ENCODE data around the gene ZNF639.
"Not testable (repeated sequence)": the region's sequence is repeated elsewhere in the genome, so short reads cannot be mapped to it uniquely, and the experiment has no call there.

ZNF639 gene

DNA sequence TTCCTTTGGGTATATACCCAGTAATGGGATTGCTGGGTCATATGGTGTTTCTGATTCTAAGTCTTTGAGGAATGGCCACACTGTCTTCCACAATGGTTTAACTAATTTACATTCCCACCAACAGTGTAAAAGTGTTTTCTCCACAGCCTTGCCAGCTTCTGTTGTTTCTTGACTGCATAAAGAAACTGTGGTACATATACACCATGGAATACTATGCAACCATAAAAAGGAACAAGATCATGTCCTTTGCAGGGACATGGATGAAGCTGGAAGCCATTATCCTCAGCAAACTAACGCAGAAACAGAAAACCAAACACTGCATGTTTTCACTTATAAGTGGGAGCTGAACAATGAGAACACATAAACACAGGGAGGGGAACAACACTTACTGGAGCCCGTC is 15.5 kb upstream of the ZNF639 start:
- in situ Hi-C loops (cut with MboI; ENCODE audit: low pct_unique_long_range_greater_than_20kb, low sequenced_read_pairs): loop anchor here (25.0 kb wide), 3 partner anchors 170 to 870 kb away; partner anchors contain the start of gene PIK3CA
- not testable (repeated sequence) for DNase-seq

DNA sequence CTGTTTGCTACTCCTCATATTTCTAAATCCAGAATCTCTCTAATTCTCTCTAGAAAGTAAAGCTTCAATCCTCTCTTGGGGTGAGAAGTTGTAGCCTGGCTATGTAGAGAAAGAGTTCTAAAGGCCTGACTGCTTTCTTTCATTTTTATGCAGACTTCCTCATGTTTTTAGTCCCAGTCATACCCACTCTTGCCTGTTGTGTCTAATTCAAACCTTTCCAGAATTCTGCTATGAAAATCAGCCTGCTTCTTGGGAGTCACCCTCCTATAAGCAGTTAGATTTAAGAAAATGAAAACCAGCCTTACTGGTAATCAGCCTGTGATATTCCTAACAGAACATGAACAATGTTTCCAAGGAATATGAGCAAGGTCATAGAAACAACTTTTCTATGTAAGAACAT is 14.8 kb upstream of the ZNF639 start:
- in situ Hi-C loops (cut with MboI; ENCODE audit: low pct_unique_long_range_greater_than_20kb, low sequenced_read_pairs): loop anchor here (25.0 kb wide), 3 partner anchors 171 to 871 kb away; partner anchors contain the start of gene PIK3CA
- no peak for DNase-seq

DNA sequence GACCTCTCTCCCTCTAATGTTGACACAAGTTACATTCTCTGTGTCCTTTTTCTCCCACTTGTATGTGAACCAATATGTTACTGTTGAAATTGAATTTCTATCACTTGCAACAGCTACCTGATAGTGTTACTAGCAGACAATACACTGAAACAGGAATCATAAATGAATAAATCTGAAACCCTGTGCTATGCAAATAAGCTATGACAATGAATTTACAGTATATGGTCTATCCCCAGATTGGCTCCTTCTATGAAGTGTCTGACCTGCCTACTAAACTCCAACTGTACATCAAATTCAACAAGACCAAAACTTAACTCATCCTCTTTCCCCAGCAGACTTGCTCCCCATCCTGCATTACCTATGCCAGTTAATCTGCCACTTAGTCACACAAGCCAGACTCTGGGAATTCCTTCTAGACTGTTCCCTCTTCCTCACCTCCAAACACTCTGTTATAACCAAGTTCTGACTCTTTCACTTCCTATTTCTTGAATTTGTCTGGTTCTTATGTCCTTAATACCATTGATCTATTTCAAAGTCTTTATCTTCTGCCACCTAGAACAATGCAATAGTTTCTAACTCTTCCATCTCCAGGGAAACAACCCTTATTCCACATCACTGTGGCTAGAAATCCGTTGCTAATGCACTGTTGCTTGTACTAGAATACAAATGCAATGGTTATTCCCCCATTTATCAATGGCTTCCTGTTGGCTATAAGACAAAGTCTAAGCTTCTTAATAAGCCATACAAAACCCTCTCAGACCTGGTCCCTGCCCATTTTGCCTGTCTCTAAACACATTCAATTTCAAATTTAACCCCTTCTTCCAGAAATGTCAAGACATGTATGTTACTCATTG is 13.4 kb upstream of the ZNF639 start:
- in situ Hi-C loops (cut with MboI; ENCODE audit: low pct_unique_long_range_greater_than_20kb, low sequenced_read_pairs): loop anchor here (25.0 kb wide), 3 partner anchors 172 to 872 kb away; partner anchors contain the start of gene PIK3CA

DNA sequence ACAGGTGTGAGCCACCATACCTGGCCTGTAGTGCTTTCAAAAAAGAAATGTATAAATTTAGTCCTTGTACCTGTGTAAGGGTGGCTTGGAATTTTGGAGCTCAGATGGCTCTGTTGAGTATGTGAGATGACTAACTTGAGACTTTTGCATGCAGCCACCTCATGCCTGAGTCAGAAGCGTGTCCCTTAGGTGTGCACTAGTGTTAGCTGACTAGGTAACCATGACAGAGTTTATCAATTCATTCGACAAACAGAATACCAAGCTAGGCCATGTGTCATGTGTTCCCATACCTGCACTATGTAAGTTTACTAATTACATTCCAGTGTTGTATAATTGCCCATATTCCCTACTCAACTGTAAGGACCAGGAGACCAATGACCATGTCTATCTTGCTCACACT is 4.0 kb upstream of the ZNF639 start:
- in situ Hi-C loops (cut with MboI; ENCODE audit: low pct_unique_long_range_greater_than_20kb, low sequenced_read_pairs): loop anchor here (25.0 kb wide), 3 partner anchors 182 to 882 kb away; partner anchors contain the start of gene PIK3CA
- no peak for DNase-seq

More for the DNA sequence above, 13.4 kb upstream of the ZNF639 start:
- DNase-seq: no peak

DNA sequence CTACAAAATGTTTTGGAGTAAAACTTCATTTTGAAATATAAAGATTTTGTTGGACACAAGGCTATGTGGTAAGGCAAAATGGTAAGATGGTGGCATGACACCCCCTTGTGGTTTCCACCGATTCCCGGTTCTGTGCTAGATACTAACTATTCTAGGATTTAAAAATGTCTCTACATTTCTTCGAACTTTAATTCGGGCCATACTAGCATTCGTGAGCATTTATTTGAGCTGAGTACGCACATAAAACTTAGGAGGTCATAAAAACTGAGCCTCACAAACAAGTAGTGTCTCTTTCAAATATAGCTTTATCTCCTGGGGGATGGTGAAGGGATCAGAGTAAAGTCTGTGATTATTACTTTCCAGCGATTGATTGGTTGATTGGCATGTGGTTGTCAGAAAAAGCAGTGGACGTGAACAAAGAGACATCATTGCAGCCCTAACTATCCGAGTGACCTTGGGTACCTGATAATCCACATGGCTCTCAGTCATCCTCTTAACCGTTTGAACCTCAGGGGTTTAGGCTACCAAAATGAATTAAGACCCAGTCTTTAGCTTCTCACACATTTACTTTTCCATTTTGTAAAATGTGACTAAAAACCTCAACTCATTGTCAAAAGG is 1.1 kb upstream of the ZNF639 start:
- in situ Hi-C loops (cut with MboI; ENCODE audit: low pct_unique_long_range_greater_than_20kb, low sequenced_read_pairs): loop anchor here (25.0 kb wide), 3 partner anchors 184 to 884 kb away; partner anchors contain the start of gene PIK3CA
- DNase-seq: peak; percentile 57

DNA sequence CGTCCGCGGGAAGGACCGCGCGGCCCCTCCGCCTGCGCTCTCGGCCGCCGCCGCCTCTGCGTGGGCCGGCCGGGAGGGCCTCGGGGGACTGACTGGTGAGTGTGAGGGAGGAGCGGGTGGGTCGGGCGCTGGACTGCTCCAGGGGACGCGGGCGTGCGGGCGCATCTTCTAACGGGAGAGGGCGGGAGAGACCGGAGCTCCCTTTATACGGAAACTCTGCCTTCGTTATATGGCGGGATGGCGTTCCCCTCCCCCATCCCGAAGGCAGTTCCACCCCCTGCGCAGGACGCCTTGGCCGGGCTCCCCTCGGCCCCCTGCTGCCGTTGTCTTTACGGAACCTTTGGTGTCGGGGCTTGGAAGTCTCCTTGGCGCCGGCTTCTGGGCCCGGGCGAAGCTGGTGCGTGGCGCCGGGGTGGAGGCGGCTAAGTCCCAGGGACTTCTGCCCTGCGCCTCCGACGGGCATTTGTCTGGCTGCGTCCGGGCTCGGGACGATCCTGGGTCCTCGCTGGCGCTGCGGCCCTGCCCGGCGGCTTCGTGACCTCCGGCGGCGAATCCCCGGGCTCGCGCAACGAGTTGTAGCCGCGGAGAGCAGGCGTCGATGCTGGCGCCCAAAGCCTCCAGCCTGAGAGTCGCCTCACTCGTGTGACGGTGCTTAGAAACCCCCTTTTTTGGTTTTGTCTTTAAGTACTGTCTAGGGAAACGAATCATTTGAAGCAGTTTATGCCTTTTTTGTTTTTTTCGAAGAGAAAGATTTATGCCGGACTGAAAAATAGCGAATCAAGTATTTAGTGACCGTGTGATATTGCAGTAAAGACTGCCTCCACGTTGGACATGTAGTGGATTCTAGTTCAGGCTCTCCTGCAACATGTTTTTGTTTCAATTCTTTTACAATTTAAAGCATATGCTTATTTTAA is 623 bp downstream of the ZNF639 start:
- DNase-seq: peak; percentile 78
- in situ Hi-C loops (cut with MboI; ENCODE audit: low pct_unique_long_range_greater_than_20kb, low sequenced_read_pairs): loop anchor here (25.0 kb wide), 3 partner anchors 186 to 886 kb away; partner anchors contain the start of gene PIK3CA

DNA sequence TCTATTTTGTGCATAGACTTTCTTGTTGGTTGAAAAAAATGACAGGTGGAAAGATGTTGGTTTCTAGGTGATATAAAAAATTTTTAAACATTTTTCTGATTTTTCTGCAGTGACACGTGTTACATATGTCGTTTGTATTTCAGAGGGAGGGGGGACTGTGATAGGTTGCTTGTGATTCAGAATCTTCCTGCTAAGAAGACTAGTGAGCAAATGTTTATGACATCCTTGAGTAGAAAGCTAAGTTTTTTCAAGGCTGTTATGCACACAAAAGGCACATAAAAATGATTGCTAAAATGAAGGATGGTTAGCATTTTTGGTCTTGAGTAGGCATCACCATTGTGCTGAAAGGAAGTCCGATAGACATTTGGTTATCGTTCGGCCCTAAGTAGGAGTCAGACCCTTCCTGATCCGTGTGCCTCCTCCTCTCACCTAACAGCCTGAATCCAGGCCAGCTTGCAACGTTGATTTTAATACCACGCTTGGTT is 1.5 kb downstream of the ZNF639 start:
- DNase-seq: peak; percentile 55
- in situ Hi-C loops (cut with MboI; ENCODE audit: low pct_unique_long_range_greater_than_20kb, low sequenced_read_pairs): loop anchor here (25.0 kb wide), 3 partner anchors 187 to 887 kb away; partner anchors contain the start of gene PIK3CA

DNA sequence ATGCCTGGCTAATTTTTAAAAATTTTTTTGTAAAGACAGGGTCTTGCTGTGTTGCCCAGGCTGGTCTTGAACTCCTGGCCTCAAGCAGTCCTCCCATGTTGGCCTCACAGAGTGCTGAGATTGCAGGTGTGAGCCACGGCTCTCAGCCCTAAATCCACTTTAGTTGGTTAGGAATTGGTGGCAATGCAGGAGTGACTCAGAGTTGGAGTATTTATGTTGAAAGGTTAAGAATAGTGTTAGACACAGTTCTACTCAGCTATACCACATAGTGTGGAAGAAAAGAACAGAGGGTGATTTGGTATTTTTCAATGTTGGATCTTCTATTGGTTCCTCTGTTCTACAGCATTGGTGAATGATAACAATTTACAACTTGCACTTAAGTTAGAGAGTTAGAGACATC is 7.6 kb downstream of the ZNF639 start:
- no peak for DNase-seq
- in situ Hi-C loops (cut with MboI; ENCODE audit: low pct_unique_long_range_greater_than_20kb, low sequenced_read_pairs): loop anchor here (25.0 kb wide), 1 partner anchor 232 kb away; the partner anchor contains the start of gene ACTL6A

DNA sequence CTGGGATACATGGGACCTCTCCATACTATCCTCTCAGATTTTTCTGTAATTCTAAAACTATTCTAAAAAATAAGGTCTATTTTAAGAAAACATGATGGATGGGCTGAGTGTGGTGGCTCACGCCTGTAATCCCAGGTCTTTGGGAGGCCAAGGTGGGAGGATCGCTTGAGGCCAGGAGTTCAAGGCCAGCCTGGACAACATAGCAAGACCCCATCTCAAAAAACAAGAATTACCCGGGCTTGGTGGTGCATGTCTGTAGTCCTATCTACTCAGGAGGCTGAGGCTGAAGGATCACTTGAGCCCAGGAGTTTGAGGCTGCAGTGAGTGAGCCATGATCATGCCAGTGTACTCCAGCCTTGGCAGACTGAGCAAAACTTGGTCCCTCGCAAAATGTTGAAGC is 9.4 kb downstream of the ZNF639 start:
- no peak for DNase-seq
- in situ Hi-C loops (cut with MboI; ENCODE audit: low pct_unique_long_range_greater_than_20kb, low sequenced_read_pairs): loop anchor here (25.0 kb wide), 1 partner anchor 230 kb away; the partner anchor contains the start of gene ACTL6A

DNA sequence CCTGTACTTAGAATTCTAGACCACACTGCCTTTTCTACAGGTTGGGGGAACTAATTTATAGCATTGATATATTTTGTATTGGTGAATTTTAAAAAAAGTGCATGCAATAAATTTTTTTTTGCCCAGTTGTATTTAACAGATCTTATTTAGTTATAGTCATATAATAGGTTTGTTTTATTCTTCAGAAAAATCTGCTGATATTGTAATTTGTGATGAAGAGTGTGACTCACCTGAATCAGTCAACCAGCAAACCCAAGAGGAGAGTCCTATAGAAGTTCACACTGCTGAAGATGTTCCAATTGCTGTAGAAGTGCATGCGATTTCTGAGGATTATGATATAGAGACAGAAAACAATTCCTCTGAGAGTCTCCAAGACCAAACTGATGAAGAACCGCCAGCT is 10.3 kb downstream of the ZNF639 start:
- in situ Hi-C loops (cut with MboI; ENCODE audit: low pct_unique_long_range_greater_than_20kb, low sequenced_read_pairs): loop anchor here (25.0 kb wide), 1 partner anchor 229 kb away; the partner anchor contains the start of gene ACTL6A
- DNase-seq: no peak

DNA sequence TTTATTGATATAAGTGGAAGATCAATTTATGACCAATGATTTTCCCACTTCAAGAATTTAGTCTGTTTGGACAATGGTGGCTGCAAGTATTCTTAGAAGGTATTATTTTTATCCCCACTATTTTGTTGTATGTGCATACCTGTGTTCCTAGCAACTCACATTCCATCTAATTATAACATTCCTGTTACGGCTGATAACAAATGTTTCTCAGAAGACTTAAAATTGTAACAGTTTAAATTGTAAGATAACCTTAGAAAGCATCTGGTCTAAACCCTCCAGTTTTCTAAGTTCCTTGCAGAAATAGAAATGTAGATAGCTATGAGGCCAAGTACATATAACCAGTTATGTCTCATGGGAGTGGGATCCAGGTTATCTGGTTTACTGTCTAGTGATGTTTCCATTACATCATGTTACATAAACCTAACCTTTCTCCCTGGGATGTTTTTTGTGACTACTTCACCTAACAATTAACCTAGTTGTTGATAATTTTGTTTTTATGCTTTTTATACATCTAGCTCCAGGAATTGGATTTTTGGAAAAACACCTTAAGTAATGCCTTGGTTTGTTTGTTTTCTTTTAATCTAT is 13.6 kb downstream of the ZNF639 start:
- DNase-seq: no peak
- in situ Hi-C loops (cut with MboI; ENCODE audit: low pct_unique_long_range_greater_than_20kb, low sequenced_read_pairs): loop anchor here (25.0 kb wide), 1 partner anchor 226 kb away; the partner anchor contains the start of gene ACTL6A

DNA sequence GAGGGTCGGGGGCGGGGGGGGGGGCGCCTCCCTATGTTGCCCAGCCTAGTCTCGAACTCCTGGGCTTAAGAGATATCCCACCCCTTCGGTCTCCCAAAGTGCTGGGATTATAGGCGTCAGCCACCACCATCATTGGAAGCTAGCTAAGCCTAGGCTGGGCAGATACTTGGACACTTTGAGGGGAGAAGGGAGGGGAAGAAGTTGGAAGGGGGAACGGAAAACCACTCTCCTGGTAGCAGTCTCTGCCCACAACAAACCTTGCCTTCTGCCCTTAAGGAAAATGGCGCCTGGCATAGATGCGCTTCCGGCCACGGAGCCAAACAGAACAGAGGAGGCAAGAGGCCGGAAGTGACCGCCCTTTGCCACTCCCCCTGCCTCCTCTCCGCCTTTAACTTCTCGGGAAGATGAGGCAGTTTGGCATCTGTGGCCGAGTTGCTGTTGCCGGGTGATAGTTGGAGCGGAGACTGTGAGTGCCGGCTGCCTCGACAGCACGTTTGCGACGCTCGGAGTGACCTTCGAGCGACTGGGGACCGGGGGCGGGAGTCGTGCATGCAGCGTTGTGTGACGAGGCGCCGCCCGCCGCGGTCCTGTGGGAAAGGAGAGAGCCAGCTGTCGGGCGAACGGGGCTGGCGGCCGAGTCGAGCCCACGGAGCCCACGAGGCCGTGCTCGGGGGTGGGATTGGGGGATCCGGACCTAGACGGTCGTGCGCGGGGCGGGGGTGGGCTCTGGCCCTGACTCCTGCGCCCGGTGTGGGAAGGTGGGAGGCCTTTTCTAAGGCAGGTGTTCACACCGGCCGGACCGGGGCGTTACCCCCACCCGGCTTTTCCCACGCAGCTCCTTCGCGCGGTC is 24.7 kb downstream of the ZNF639 start, which contains the start of gene MFN1:
Gene MFN1, plus strand, starts transcription at position 365 of the 850 bp plus-strand sequence. CDS start 1,143 bp downstream, outside the sequence.
- in situ Hi-C loops (cut with MboI; ENCODE audit: low pct_unique_long_range_greater_than_20kb, low sequenced_read_pairs): loop anchor here (25.0 kb wide), 1 partner anchor 215 kb away; the partner anchor contains the start of gene ACTL6A
- peak; percentile 97 for DNase-seq

DNA sequence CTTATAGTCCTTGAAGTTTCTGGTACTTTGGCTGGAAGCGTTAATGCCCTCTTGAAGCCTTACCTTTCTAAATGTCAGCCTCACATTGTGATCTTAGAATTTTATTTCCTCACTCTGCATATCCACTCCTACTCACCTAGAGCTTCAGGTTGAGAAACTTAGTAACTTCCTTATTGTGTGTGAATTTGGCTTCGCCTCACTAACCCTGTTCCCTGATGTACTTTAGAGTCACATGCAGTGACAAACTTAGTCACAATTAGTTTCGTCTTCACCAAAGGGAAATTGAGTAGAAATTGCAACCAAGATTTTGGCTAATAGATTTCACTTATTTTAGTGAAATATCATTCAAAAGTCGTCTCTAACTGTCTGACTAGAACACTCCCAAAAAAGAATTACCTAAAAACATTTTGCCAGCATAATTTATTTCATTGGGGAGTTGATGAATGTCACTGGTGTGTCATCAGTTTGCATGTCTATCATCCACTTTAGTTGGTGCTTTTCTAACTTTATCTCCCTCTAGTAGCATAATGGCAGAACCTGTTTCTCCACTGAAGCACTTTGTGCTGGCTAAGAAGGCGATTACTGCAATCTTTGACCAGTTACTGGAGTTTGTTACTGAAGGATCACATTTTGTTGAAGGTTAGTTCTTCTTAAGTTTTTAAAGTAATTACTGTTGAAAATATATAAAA is 25.6 kb downstream of the ZNF639 start:
- in situ Hi-C loops (cut with MboI; ENCODE audit: low pct_unique_long_range_greater_than_20kb, low sequenced_read_pairs): loop anchor here (25.0 kb wide), 1 partner anchor 214 kb away; the partner anchor contains the start of gene ACTL6A

DNA sequence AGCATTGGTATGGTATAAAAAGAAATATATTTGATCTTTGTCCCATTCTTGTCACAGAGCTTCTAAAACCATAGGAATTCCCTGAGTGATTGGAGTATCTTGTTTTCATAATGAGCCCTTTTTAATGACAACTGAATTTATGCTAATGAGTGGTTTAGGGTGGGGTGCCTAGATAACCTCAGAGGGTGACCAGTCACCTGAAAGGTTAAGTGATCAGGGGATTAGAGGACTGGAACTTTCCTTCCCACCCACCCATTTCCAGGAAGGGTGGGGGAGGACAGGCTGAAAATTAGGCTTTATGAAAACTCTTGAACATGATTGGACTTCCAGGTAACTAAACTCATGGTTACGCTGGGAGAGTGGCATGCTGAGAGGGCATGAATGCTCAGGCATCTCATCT is 33.2 kb downstream of the ZNF639 start:
- DNase-seq: no peak
- in situ Hi-C loops (cut with MboI; ENCODE audit: low pct_unique_long_range_greater_than_20kb, low sequenced_read_pairs): no loop called here

More for the DNA sequence above, 25.6 kb downstream of the ZNF639 start:
- peak; percentile 45 for DNase-seq

DNA sequence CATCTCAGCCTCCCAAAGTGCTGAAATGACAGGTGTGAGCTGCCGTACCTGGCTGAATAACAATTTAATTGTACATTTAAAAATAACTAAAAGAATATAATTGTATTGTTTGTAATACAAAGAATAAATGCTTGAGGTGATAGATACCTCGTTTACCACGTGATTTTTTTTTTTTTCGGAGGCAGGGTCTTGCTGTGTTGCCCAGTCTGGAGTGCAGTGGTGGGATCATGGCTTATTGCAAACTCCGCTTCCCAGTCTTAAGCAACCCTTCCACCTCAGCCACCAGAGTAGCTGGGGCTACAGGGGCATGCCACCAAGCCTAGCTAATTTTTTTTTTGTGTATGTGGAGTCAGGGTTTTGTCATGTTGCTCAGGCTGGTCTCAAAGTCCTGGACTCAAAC is 40.5 kb downstream of the ZNF639 start:
- in situ Hi-C loops (cut with MboI; ENCODE audit: low pct_unique_long_range_greater_than_20kb, low sequenced_read_pairs): no loop called here
- no peak for DNase-seq

DNA sequence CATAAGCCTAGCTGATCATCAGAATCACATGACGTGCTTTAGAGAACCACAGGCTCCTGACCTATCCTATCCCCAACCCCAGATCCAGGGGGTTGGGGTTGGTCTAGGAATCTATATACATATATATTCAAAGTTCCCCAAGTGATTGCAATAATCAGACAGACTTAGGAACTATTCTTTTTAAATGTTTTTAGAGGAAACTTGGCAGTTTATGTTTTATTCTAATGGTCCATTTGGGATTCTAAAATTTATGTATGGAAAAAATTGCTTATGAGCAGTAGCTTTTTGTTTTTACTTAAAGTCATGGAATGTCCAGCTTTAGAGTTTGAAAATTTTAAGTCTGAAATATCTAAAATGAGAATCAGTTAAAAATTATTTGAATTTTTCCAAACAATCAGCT is 46.8 kb downstream of the ZNF639 start:
- in situ Hi-C loops (cut with MboI; ENCODE audit: low pct_unique_long_range_greater_than_20kb, low sequenced_read_pairs): no loop called here
- no peak for DNase-seq

Data from KBM-7 (cell line).